ENCODE data around the gene ANO3. TPM values are rescaled to one million over a fixed set of nuclear protein-coding genes. Genes with fewer than 3 reads are reported as not detected.

The ANO3 gene
- total and polyA plus RNA-seq, 2 of the 4 experiments (the other 2 are of a cell fraction): 0.02 to 0.18 TPM

GRCh38 chr11:26712497-26712896, 380.6 kb downstream of the ANO3 start:
- Histone ChIP-seq H2BK5ac (ENCODE audit: low read depth, low read length, poor library complexity, severe bottlenecking) (no peak overlapping the region), H3K27ac (ENCODE audit: insufficient read depth, low read length) (no peak overlapping the region), H3K9ac (ENCODE audit: low read depth, low read length) (no peak overlapping the region), H3K4me1 (ENCODE audit: control insufficient read depth, insufficient read depth, low read length) (no peaks in the 10 kb centered on the region), H3K18ac (ENCODE audit: low read depth, low read length) (no peak overlapping the region), H3K4me2 (ENCODE audit: low read depth, low read length) (no peak overlapping the region), H4K8ac (ENCODE audit: low read depth in 2 of 2, low read length in 2 of 2) (no peak overlapping the region), H4K91ac (ENCODE audit: insufficient read depth, low read depth, low read length) (no peak overlapping the region), H4K5ac (ENCODE audit: low read depth, low read length) (no peak overlapping the region), H2AFZ (replicated peaks; ENCODE audit: low read length, poor library complexity) (no peak overlapping the region), H2AK9ac (replicated peaks; ENCODE audit: low read depth, low read length, poor library complexity) (no peak overlapping the region), H3K56ac (ENCODE audit: extremely low read depth, insufficient read depth, low read length) (no peak overlapping the region), H3K4ac (ENCODE audit: low read depth, low read length) (no peak overlapping the region), H3K14ac (replicated peaks; ENCODE audit: low read depth, low read length) (no peak overlapping the region), H3K36me3 (ENCODE audit: control insufficient read depth, insufficient read depth, low read length) (no peaks in the 10 kb centered on the region), H3K27me3 (ENCODE audit: control insufficient read depth, insufficient read depth, low read length) (no peaks in the 10 kb centered on the region), H3K23ac (ENCODE audit: low read depth, low read length) (no peak overlapping the region), H3K79me1 (ENCODE audit: low read depth in 1 of 2, low read length in 2 of 2) (no peaks in the 10 kb centered on the region), H3K9me1 (ENCODE audit: insufficient read depth, low read length) (no peaks in the 10 kb centered on the region), H2BK120ac (ENCODE audit: low read depth, low read length) (no peak overlapping the region), H3K4me3 (ENCODE audit: insufficient read depth, low read depth, low read length) (no peak overlapping the region), H3K9me3 (ENCODE audit: control insufficient read depth, insufficient read depth, low read length) (no peaks in the 10 kb centered on the region), H4K20me1 (ENCODE audit: insufficient read depth, low read length) (no peaks in the 10 kb centered on the region), H2AK5ac (ENCODE audit: low read depth, low read length) (no peak overlapping the region), H2BK20ac (ENCODE audit: low read depth, low read length) (no peak overlapping the region), H2BK15ac (ENCODE audit: low read depth, low read length) (no peak overlapping the region)
- DNase-seq: no peak
- dilution Hi-C loops (cut with HindIII; ENCODE audit: low sequenced_read_pairs, unreplicated experiment) (no loop called here), in situ Hi-C loops (cut with MboI; ENCODE audit: low sequenced_read_pairs) (no loop called here), intact Hi-C loops (cut with micrococcal nuclease) (no loop called here)
- WGBS, 2 experiments (ENCODE audit: extremely low coverage in 2 of 2, insufficient read length in 1 of 2): no CpG with 5 or more reads among the region's 5 CpGs
- CTCF ChIA-PET: no interaction called here
- TF ChIP-seq MAFK (IDR thresholded peaks at IDR 0.05; ENCODE audit: low read depth, low read length) (no peak), CTCF (conservative IDR thresholded peaks at IDR 0.05; ENCODE audit: low read depth, low read length) (no peak)
- no peak for ATAC-seq (ENCODE audit: low read depth)
- POLR2A ChIA-PET (ENCODE audit: unreplicated experiment): no interaction called here
- no TSS peak for BruUV-seq (replicated peaks)

Other genes with a start within 250 kb of the ANO3 start
- gene MUC15, start 240.1 kb downstream of the ANO3 start, total RNA-seq (2012; rRNA removed): not detected in 2 replicates
- not detected in 2 replicates for gene MUC15, start 240.1 kb downstream of the ANO3 start, polyA plus RNA-seq (2012; rRNA removed)